Measurements from ENCODE around the gene HMGA1. TPM values are rescaled to one million over a fixed set of nuclear protein-coding genes. Genes with fewer than 3 reads are reported as not detected.

HMGA1 gene
- total and polyA plus RNA-seq, 2 of the 13 experiments (the other 11 are each of a cell fraction or from before 2014, with no cell fraction given): 117 to 145 TPM

- TF ChIP-seq SKIL (CRISPR knock-in tag; IDR thresholded peaks at IDR 0.05; ENCODE audit: borderline replicate concordance): no peak
- TF ChIP-seq THRA (CRISPR knock-in tag; IDR thresholded peaks at IDR 0.05; ENCODE audit: borderline replicate concordance): no peak; the same call in 1 of the 2 replicates
- no peak for TF ChIP-seq DPF2 (CRISPR knock-in tag; IDR thresholded peaks at IDR 0.05; ENCODE audit: borderline replicate concordance, low read depth)
- TF ChIP-seq SRSF9 (IDR thresholded peaks at IDR 0.05; ENCODE audit: borderline replicate concordance, insufficient read depth, low read depth, low read length, poor library complexity, severe bottlenecking): no peak
- TF ChIP-seq ZNF616 (CRISPR knock-in tag; IDR thresholded peaks at IDR 0.05; ENCODE audit: low read depth): peak; percentile 77; the same call in 1 of the 2 replicates
- TF ChIP-seq ZNF576 (CRISPR knock-in tag; IDR thresholded peaks at IDR 0.05): peak; percentile 83; the same call in 1 of the 2 replicates
- TF ChIP-seq ZNF639 (CRISPR knock-in tag; conservative IDR thresholded peaks at IDR 0.05): peak; percentile 45; the same call in 1 of the 2 replicates
- peak; percentile 61 for TF ChIP-seq XRCC5 (optimal IDR thresholded peaks at IDR 0.05; ENCODE audit: low read length)
- no peak for TF ChIP-seq ELF4 (CRISPR knock-in tag; IDR thresholded peaks at IDR 0.05; ENCODE audit: borderline replicate concordance)
- TF ChIP-seq ZNF740 (CRISPR knock-in tag; IDR thresholded peaks at IDR 0.05): peak; percentile 75
- peak; percentile 35 for TF ChIP-seq MED8 (CRISPR knock-in tag; IDR thresholded peaks at IDR 0.05; ENCODE audit: insufficient replicate concordance)
- TF ChIP-seq E2F2 (CRISPR knock-in tag; IDR thresholded peaks at IDR 0.05; ENCODE audit: borderline replicate concordance): no peak; the same call in 1 of the 2 replicates
- TF ChIP-seq CEBPZ (IDR thresholded peaks at IDR 0.05; ENCODE audit: low read length): no peak
- TF ChIP-seq MTA3 (CRISPR knock-in tag; IDR thresholded peaks at IDR 0.05): no peak
- TF ChIP-seq MYC (CRISPR knock-in tag; IDR thresholded peaks at IDR 0.05; ENCODE audit: borderline replicate concordance): peak; percentile 76
- TF ChIP-seq RELA (CRISPR knock-in tag; IDR thresholded peaks at IDR 0.05): peak; percentile 18; the same call in 1 of the 2 replicates
These were observed 12.2 kb downstream of the HMGA1 start, which contains the start of gene SMIM29 (continued) for GRCh38 chr6:34248727-34249468.

Data from HepG2 (cell line).